A549 (cell line): ENCODE data around the gene CLEC1A. TPM values are rescaled to one million over a fixed set of nuclear protein-coding genes. Genes with fewer than 3 reads are reported as not detected.

ENCODE experiments used
- ATAC-seq, 2 experiments: fragments of 200-7000 bp in 1 of 2; fragments of >200 bp in 1 of 2; cut with Nextera tagmentation in 1 of 2; cut with Tn5 transposase in 1 of 2; 3 replicates each; pipeline versions ENCODE4 v1.8.0 to v1.9.1; 2018 to 2020; ENCODE audit warnings: mild to moderate bottlenecking in 1 of 2, moderate library complexity in 1 of 2
- CTCF ChIA-PET: fragments of 300-600 bp; sonication (Branson Sonifier 250); formaldehyde crosslinking; extraction: SDS; loops from one replicate; lab custom pipeline; 2021; ENCODE audit warnings: antibody characterized with exemption, inconsistent platforms; lab: Yijun Ruan, JAX
- POLR2A ChIA-PET: fragments of 350-600 bp; formaldehyde crosslinking; extraction: SDS; loops from one replicate; lab custom pipeline; 2021; ENCODE audit warnings: antibody characterized with exemption, inconsistent platforms; lab: Yijun Ruan, JAX
- DNase-seq, 2 experiments: peaks; one replicate each; pipeline versions ENCODE4 v3.0.0 to v3.0.0-alpha.2; 2011 to 2016; ENCODE audit warnings: low read depth in 1 of 2, low spot score in 1 of 2
- FAIRE-seq: peaks from 2 replicates; lab custom pipeline; 2011; peaks lifted over from hg19 to GRCh38; lab: Jason Lieb, UNC
- H3K27ac ChIP-seq, 2 experiments: fragments of >200 bp; sonication (Bioruptor Twin); formaldehyde crosslinking; 3 replicates each; pipeline ENCODE4 v1.5.1; 2016 to 2017
- H3K4me1 ChIP-seq: fragments of >200 bp; sonication (Bioruptor Twin); formaldehyde crosslinking; 3 replicates; pipeline ENCODE4 v1.6.1; 2016
- H3K4me2 ChIP-seq: fragments of >200 bp; sonication (Bioruptor Twin); formaldehyde crosslinking; 3 replicates; pipeline ENCODE4 v1.6.1; 2016
- H3K4me3 ChIP-seq: fragments of >200 bp; sonication (Bioruptor Twin); formaldehyde crosslinking; 3 replicates; pipeline ENCODE4 v1.5.1; 2016
- H3K9me3 ChIP-seq: fragments of >200 bp; sonication (Bioruptor Twin); formaldehyde crosslinking; 3 replicates; pipeline ENCODE4 v1.6.1; 2016
- CBX2 ChIP-seq: fragments of 200-600 bp; sonication (generic); IDR thresholded peaks from 2 replicates; pipeline ENCODE4 v1.6.1; 2016; ENCODE audit warnings: low read depth, mild to moderate bottlenecking, borderline replicate concordance
- CEBPB ChIP-seq, 2 experiments: fragments of >200 bp in 1 of 2; sonication (Bioruptor Twin) in 1 of 2; formaldehyde crosslinking in 1 of 2; IDR thresholded peaks; 2 replicates each; pipeline ENCODE4 v1.6.1; 2012 to 2016
- CHD2 ChIP-seq: fragments of 150-350 bp; IDR thresholded peaks from 2 replicates; pipeline ENCODE4 v1.6.1; 2014; ENCODE audit warnings: low read length; ENCODE audit not compliant: partially characterized antibody
- CHD4 ChIP-seq: fragments of 200-600 bp; sonication (generic); IDR thresholded peaks from 2 replicates; pipeline ENCODE4 v1.6.1; 2016; ENCODE audit warnings: antibody characterized with exemption, mild to moderate bottlenecking, borderline replicate concordance
- EHMT2 ChIP-seq: fragments of 200-600 bp; sonication (generic); IDR thresholded peaks from 2 replicates; pipeline ENCODE4 v1.6.1; 2016; ENCODE audit warnings: antibody characterized with exemption, low read depth, mild to moderate bottlenecking, moderate library complexity
- ESRRA ChIP-seq: fragments of 150-350 bp; IDR thresholded peaks from 2 replicates; pipeline ENCODE4 v1.6.1; 2014; ENCODE audit warnings: mild to moderate bottlenecking, low read length, borderline replicate concordance
- HDAC2 ChIP-seq: fragments of 200-600 bp; sonication (generic); IDR thresholded peaks from 2 replicates; pipeline ENCODE4 v1.6.1; 2016
- HOXB13 ChIP-seq: fragments of 250-450 bp; sonication (Bioruptor Pico); IDR thresholded peaks from 2 replicates; pipeline ENCODE4 v1.5.0; 2020; ENCODE audit warnings: low read depth, mild to moderate bottlenecking, moderate library complexity
- HOXB5 ChIP-seq: fragments of 250-450 bp; sonication (Bioruptor Pico); IDR thresholded peaks from 2 replicates; pipeline ENCODE4 v1.5.0; 2020; ENCODE audit warnings: mild to moderate bottlenecking, moderate library complexity
- MAFK ChIP-seq: fragments of 450-650 bp; IDR thresholded peaks from 2 replicates; pipeline ENCODE4 v1.6.1; 2014; ENCODE audit not compliant: partially characterized antibody
- RFX5 ChIP-seq: fragments of 450-650 bp; IDR thresholded peaks from 2 replicates; pipeline ENCODE4 v1.7.1; 2014; ENCODE audit warnings: antibody characterized with exemption, mild to moderate bottlenecking, moderate library complexity
- RNF2 ChIP-seq: fragments of 200-600 bp; sonication (generic); IDR thresholded peaks from 2 replicates; pipeline ENCODE4 v1.6.1; 2016; ENCODE audit warnings: low read depth, mild to moderate bottlenecking, antibody characterized with exemption, moderate library complexity, borderline replicate concordance
- SMC3 ChIP-seq: fragments of >200 bp; sonication (Bioruptor Twin); formaldehyde crosslinking; IDR thresholded peaks from 3 replicates; pipeline ENCODE4 v1.6.1; 2018; ENCODE audit warnings: inconsistent platforms
- SREBF2 ChIP-seq: fragments of 450-650 bp; IDR thresholded peaks from 2 replicates; pipeline ENCODE4 v1.6.1; 2014; ENCODE audit warnings: mild to moderate bottlenecking, moderate library complexity
- TFCP2L1 ChIP-seq: fragments of 250-450 bp; sonication (Bioruptor Pico); IDR thresholded peaks from 2 replicates; pipeline ENCODE4 v1.5.0; 2021; ENCODE audit warnings: mild to moderate bottlenecking
- TP53 ChIP-seq: fragments of 250-450 bp; sonication (Bioruptor Pico); IDR thresholded peaks from 2 replicates; pipeline ENCODE4 v1.5.0; 2021; ENCODE audit warnings: mild to moderate bottlenecking, moderate library complexity
- ZFP36 ChIP-seq: fragments of 450-650 bp; IDR thresholded peaks from 2 replicates; pipeline ENCODE4 v1.6.1; 2014; ENCODE audit warnings: borderline replicate concordance; ENCODE audit not compliant: partially characterized antibody
- ZNF302 ChIP-seq: fragments of 250-450 bp; sonication (Bioruptor Pico); IDR thresholded peaks from 2 replicates; pipeline ENCODE4 v1.9.0; 2021; ENCODE audit warnings: inconsistent platforms, mild to moderate bottlenecking, moderate library complexity
- WGBS: methylation state at CpG from one replicate; pipeline ENCODE4 v1.1.6; 2017; ENCODE audit errors: missing lambda C conversion rate; 5-methylcytosine and 5-hydroxymethylcytosine counted together
- polyA plus RNA-seq, 4 experiments: library from polyadenylated mRNA; depleted of rRNA in 3 of 4; stranded (reverse); fragments of >200 nt; fragmentation: RNase III in 1 of 4; extraction: RNeasy Plus Mini Kit Qiagen cat#74134 plus additional on column Dnase treatment in 1 of 4; gene quantifications; 2 replicates in 3 of 4; 3 replicates in 1 of 4; pipeline ENCODE4 v1.2.3, GENCODE V29; 2011 to 2017
- TF ChIP-seq, protein P1 (sequence below): fragments of >200 bp; sonication (Bioruptor Twin); formaldehyde crosslinking; IDR thresholded peaks from 3 replicates; pipeline ENCODE4 v1.5.1; 2016
- TF ChIP-seq, protein P2 (sequence below): fragments of 250-450 bp; sonication (Bioruptor Pico); IDR thresholded peaks from 2 replicates; pipeline ENCODE4 v1.5.0; 2021; ENCODE audit warnings: mild to moderate bottlenecking, moderate library complexity, borderline replicate concordance
- TF ChIP-seq, protein P3 (sequence below): IDR thresholded peaks from 2 replicates; pipeline ENCODE4 v1.6.1; 2012; ENCODE audit warnings: low read depth, borderline replicate concordance
- TF ChIP-seq, protein P4 (sequence below): fragments of 200-600 bp; sonication (generic); IDR thresholded peaks from 2 replicates; pipeline ENCODE4 v1.6.1; 2016; ENCODE audit warnings: antibody characterized with exemption, mild to moderate bottlenecking, moderate library complexity
- TF ChIP-seq, protein P5 (sequence below): fragments of 450-650 bp; IDR thresholded peaks from 2 replicates; pipeline ENCODE4 v1.6.1; 2014; ENCODE audit warnings: antibody characterized with exemption
- TF ChIP-seq, protein P6 (sequence below): IDR thresholded peaks from 2 replicates; pipeline ENCODE4 v1.6.1; 2012

CLEC1A gene
- polyA plus RNA-seq, 2 of the 4 experiments (the other 2 are of a cell fraction): 0.06 TPM; not detected in 1

DNA sequence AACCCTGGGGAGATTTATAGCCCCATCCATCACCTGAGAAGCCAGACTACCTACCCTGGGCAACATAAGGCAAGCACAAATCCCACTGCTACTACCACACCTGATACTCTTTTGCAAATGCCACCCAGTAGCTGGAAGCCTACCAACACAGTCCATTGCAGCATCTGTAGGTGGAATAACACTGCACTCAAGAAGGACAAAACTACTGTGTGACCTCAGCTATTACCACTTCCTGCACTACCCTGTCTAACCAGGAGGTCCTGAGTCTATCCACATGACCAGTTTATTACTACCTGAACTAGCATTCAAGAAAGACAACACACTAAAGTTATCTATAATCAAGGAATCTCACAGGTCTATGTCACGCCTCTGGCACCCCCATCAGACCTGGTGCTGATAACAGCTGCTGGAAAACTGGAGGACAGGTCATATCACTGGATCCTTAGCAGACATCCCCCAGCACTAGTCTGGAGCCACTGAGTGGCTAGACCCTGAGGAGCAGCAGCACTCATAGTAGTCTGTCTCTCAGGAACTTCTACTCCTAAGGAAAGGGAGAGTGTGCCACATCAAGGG lies 2.9 kb upstream of the CLEC1A start (continued):
- TF ChIP-seq, protein P1, sequence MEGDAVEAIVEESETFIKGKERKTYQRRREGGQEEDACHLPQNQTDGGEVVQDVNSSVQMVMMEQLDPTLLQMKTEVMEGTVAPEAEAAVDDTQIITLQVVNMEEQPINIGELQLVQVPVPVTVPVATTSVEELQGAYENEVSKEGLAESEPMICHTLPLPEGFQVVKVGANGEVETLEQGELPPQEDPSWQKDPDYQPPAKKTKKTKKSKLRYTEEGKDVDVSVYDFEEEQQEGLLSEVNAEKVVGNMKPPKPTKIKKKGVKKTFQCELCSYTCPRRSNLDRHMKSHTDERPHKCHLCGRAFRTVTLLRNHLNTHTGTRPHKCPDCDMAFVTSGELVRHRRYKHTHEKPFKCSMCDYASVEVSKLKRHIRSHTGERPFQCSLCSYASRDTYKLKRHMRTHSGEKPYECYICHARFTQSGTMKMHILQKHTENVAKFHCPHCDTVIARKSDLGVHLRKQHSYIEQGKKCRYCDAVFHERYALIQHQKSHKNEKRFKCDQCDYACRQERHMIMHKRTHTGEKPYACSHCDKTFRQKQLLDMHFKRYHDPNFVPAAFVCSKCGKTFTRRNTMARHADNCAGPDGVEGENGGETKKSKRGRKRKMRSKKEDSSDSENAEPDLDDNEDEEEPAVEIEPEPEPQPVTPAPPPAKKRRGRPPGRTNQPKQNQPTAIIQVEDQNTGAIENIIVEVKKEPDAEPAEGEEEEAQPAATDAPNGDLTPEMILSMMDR: no peak
- TF ChIP-seq CBX2 (no peak), TFCP2L1 (no peak), CHD2 (no peak)

DNA sequence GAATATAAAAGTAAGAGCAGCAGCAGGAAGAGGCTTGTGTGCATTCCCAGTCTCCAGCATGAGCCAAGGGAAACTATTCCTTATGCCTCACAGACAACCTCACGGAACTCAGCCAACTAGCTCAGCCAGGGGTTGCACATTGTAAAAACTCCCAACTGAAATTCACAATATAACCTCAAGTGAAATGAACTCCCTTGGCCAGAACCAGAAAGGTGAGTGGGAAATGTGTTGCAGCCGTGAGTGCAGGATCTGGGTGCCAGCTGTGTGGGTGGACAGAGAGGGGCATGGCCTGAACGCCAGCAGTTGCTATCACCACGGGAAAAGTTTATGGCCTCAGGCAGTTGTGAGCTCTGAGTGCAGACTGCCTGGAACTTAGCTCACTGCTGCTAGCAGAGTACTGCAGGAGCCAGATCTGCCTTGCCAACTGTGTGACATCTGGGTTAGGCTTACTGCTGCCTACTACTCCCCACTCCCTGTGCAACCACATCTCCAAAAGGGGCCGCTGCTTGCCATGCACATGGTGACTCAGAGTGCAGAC lies 2.3 kb upstream of the CLEC1A start:
- H3K27ac ChIP-seq: no peak overlapping the region
- WGBS: 50% methylated on average over 5 of the region's 5 CpGs
- CTCF ChIA-PET: interaction anchor here (1.7 to 2.4 kb wide), 4 partner anchors 11 to 350 kb away, joined by 4 to 7 read pairs (median 6); partner anchors contain the start of gene CLEC12B
- POLR2A ChIA-PET: no interaction called here
- no peak for FAIRE-seq
- no peak for TF ChIP-seq TP53 (CRISPR knock-in tag)
- TF ChIP-seq, all 56 proteins: peak for 0
- Histone ChIP-seq H3K9me3 (no peaks in the 10 kb centered on the region; the same call in 2 of the 3 replicates), H3K4me3 (no peak overlapping the region), H3K4me1 (no peaks in the 10 kb centered on the region), H3K4me2 (no peak overlapping the region)
- DNase-seq: no peak
- peak in 1 of 2 experiments; percentile 27; a peak in 1 of 6 replicates for ATAC-seq

DNA sequence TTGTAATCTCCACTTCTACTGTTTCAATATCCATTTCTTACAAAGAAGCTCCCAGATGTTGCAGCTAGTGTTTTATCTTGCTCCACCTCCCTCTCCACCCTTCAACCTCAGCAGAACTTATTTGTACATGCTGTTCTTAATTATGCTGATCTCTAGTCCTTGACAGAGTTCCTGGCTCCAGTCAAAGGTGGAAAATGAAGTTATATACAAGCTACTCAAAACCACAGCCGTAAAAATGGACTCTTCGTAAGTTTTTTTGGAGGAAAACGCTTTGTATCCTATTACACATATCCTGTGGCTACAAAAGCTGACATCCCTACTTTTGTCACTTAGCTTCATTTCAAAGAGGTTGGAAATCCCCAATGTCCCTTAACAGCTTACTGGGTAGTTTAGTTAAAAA lies 1.3 kb downstream of the CLEC1A start:
- no peaks in the 10 kb centered on the region for H3K9me3 ChIP-seq
- TF ChIP-seq CHD4 (no peak), ZFP36 (no peak), MAFK (no peak), CEBPB (IDR thresholded peaks at IDR 0.05) (no peak), SMC3 (no peak), RNF2 (no peak), HDAC2 (no peak), HOXB5 (no peak), EHMT2 (no peak), ZNF302 (no peak), CBX2 (no peak), SREBF2 (no peak), HOXB13 (CRISPR knock-in tag) (no peak), ESRRA (no peak), RFX5 (no peak)
- TF ChIP-seq, protein P2, sequence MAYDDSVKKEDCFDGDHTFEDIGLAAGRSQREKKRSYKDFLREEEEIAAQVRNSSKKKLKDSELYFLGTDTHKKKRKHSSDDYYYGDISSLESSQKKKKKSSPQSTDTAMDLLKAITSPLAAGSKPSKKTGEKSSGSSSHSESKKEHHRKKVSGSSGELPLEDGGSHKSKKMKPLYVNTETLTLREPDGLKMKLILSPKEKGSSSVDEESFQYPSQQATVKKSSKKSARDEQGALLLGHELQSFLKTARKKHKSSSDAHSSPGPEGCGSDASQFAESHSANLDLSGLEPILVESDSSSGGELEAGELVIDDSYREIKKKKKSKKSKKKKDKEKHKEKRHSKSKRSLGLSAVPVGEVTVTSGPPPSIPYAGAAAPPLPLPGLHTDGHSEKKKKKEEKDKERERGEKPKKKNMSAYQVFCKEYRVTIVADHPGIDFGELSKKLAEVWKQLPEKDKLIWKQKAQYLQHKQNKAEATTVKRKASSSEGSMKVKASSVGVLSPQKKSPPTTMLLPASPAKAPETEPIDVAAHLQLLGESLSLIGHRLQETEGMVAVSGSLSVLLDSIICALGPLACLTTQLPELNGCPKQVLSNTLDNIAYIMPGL: no peak
- TF ChIP-seq, protein P3, sequence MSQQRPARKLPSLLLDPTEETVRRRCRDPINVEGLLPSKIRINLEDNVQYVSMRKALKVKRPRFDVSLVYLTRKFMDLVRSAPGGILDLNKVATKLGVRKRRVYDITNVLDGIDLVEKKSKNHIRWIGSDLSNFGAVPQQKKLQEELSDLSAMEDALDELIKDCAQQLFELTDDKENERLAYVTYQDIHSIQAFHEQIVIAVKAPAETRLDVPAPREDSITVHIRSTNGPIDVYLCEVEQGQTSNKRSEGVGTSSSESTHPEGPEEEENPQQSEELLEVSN: no peak
- TF ChIP-seq, protein P4, sequence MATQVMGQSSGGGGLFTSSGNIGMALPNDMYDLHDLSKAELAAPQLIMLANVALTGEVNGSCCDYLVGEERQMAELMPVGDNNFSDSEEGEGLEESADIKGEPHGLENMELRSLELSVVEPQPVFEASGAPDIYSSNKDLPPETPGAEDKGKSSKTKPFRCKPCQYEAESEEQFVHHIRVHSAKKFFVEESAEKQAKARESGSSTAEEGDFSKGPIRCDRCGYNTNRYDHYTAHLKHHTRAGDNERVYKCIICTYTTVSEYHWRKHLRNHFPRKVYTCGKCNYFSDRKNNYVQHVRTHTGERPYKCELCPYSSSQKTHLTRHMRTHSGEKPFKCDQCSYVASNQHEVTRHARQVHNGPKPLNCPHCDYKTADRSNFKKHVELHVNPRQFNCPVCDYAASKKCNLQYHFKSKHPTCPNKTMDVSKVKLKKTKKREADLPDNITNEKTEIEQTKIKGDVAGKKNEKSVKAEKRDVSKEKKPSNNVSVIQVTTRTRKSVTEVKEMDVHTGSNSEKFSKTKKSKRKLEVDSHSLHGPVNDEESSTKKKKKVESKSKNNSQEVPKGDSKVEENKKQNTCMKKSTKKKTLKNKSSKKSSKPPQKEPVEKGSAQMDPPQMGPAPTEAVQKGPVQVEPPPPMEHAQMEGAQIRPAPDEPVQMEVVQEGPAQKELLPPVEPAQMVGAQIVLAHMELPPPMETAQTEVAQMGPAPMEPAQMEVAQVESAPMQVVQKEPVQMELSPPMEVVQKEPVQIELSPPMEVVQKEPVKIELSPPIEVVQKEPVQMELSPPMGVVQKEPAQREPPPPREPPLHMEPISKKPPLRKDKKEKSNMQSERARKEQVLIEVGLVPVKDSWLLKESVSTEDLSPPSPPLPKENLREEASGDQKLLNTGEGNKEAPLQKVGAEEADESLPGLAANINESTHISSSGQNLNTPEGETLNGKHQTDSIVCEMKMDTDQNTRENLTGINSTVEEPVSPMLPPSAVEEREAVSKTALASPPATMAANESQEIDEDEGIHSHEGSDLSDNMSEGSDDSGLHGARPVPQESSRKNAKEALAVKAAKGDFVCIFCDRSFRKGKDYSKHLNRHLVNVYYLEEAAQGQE: no peak
- TF ChIP-seq, protein P5, sequence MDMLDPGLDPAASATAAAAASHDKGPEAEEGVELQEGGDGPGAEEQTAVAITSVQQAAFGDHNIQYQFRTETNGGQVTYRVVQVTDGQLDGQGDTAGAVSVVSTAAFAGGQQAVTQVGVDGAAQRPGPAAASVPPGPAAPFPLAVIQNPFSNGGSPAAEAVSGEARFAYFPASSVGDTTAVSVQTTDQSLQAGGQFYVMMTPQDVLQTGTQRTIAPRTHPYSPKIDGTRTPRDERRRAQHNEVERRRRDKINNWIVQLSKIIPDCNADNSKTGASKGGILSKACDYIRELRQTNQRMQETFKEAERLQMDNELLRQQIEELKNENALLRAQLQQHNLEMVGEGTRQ: no peak
- TF ChIP-seq, protein P6, sequence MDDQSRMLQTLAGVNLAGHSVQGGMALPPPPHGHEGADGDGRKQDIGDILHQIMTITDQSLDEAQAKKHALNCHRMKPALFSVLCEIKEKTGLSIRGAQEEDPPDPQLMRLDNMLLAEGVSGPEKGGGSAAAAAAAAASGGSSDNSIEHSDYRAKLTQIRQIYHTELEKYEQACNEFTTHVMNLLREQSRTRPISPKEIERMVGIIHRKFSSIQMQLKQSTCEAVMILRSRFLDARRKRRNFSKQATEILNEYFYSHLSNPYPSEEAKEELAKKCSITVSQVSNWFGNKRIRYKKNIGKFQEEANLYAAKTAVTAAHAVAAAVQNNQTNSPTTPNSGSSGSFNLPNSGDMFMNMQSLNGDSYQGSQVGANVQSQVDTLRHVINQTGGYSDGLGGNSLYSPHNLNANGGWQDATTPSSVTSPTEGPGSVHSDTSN: no peak
- H3K4me2 ChIP-seq: no peak overlapping the region
- no peaks in the 10 kb centered on the region for H3K4me1 ChIP-seq
- FAIRE-seq (no peak), ATAC-seq (no peak), DNase-seq (no peak)
- POLR2A ChIA-PET: no interaction called here
- CTCF ChIA-PET: interaction anchor here (0.8 to 1.3 kb wide), 3 partner anchors 30 to 56 kb away, joined by 3 to 4 read pairs (median 3); no protein-coding TSS in a partner anchor
- no peak overlapping the region for H3K27ac ChIP-seq
- WGBS: 17% methylated on average over 3 of the region's 3 CpGs
- H3K4me3 ChIP-seq: no peak overlapping the region
